Karpas-422 (cell line): ENCODE measurements around the gene KIF5A. TPM values are rescaled to one million over a fixed set of nuclear protein-coding genes. Genes with fewer than 3 reads are reported as not detected.

ENCODE experiments used
- DNase-seq: peaks from one replicate; pipeline ENCODE4 v3.0.0-alpha.2; 2015
- H2AFZ ChIP-seq: fragments of 200-600 bp; sonication (generic); 2 replicates; pipeline ENCODE4 v1.6.1; 2014; ENCODE audit warnings: antibody characterized with exemption, low read length, mixed read lengths
- H3K27ac ChIP-seq: fragments of 200-600 bp; sonication (generic); 2 replicates; pipeline ENCODE4 v1.5.1; 2014; ENCODE audit warnings: mild to moderate bottlenecking, low read length, moderate library complexity
- H3K27me3 ChIP-seq: fragments of 200-600 bp; sonication (generic); 2 replicates; pipeline ENCODE4 v1.6.1; 2014; ENCODE audit warnings: low read length, mixed read lengths
- H3K36me3 ChIP-seq: fragments of 200-600 bp; sonication (generic); 2 replicates; pipeline ENCODE4 v1.6.1; 2014; ENCODE audit warnings: low read length, mixed read lengths; ENCODE audit not compliant: insufficient read depth
- H3K4me1 ChIP-seq: fragments of 200-600 bp; sonication (generic); 2 replicates; pipeline ENCODE4 v1.6.1; 2014; ENCODE audit warnings: mild to moderate bottlenecking, low read length, mixed read lengths
- H3K4me2 ChIP-seq: fragments of 200-600 bp; sonication (generic); 2 replicates; pipeline ENCODE4 v1.6.1; 2014; ENCODE audit warnings: low read length, low read depth, mild to moderate bottlenecking; ENCODE audit not compliant: poor library complexity, severe bottlenecking
- H3K4me3 ChIP-seq: fragments of 200-600 bp; sonication (generic); 2 replicates; pipeline ENCODE4 v1.5.1; 2014; ENCODE audit warnings: mild to moderate bottlenecking, antibody characterized with exemption, low read length, mixed read lengths
- H3K79me2 ChIP-seq: fragments of 200-600 bp; sonication (generic); 2 replicates; pipeline ENCODE4 v1.6.1; 2014; ENCODE audit warnings: mild to moderate bottlenecking, low read length, mixed read lengths
- H3K9ac ChIP-seq: fragments of 200-600 bp; sonication (generic); 2 replicates; pipeline ENCODE4 v1.6.0; 2014; ENCODE audit warnings: low read length
- H3K9me2 ChIP-seq: fragments of 200-600 bp; sonication (generic), shearing (Covaris generic); replicated peaks from 2 replicates; pipeline ENCODE4 v1.6.0; 2014; ENCODE audit warnings: mild to moderate bottlenecking, low read length, moderate library complexity; ENCODE audit not compliant: insufficient read depth
- H3K9me3 ChIP-seq: fragments of 300-700, 200-600 bp; sonication (generic); 2 replicates; pipeline ENCODE4 v1.6.1; 2014; ENCODE audit warnings: low read length, mixed read lengths
- H4K20me1 ChIP-seq: fragments of 200-600 bp; sonication (generic); 2 replicates; pipeline ENCODE4 v1.6.1; 2014; ENCODE audit warnings: mild to moderate bottlenecking, antibody characterized with exemption, low read length, low read depth; ENCODE audit not compliant: insufficient read depth
- total RNA-seq: library from RNA; depleted of rRNA; stranded (reverse); fragments of >200 nt; shearing (Covaris generic); gene quantifications from 2 replicates; pipeline ENCODE4 v1.2.3, GENCODE V29; 2014; ENCODE audit warnings: low replicate concordance

Gene KIF5A
- total RNA-seq, 1 experiment from 2014 or later = 21.5 TPM

- H3K4me3 ChIP-seq = no peak overlapping the region
- no peaks in the 10 kb centered on the region; the same call in 1 of the 2 replicates for H4K20me1 ChIP-seq
- H3K9me3 ChIP-seq = no peaks in the 10 kb centered on the region
- no peak overlapping the region for H3K9ac ChIP-seq
- H3K79me2 ChIP-seq = no peaks in the 10 kb centered on the region
- H3K4me2 ChIP-seq = no peak overlapping the region
- no peaks in the 10 kb centered on the region for H3K9me2 ChIP-seq
- H3K36me3 ChIP-seq = no peaks in the 10 kb centered on the region
- H3K4me1 ChIP-seq = no peaks in the 10 kb centered on the region
- H3K27me3 ChIP-seq = no peaks in the 10 kb centered on the region
- H3K27ac ChIP-seq = no peak overlapping the region
- no peak for DNase-seq
- no peak overlapping the region for H2AFZ ChIP-seq
Observed at GRCh38 chr12:57624441-57625220, 74.8 kb downstream of the KIF5A start.

DNA sequence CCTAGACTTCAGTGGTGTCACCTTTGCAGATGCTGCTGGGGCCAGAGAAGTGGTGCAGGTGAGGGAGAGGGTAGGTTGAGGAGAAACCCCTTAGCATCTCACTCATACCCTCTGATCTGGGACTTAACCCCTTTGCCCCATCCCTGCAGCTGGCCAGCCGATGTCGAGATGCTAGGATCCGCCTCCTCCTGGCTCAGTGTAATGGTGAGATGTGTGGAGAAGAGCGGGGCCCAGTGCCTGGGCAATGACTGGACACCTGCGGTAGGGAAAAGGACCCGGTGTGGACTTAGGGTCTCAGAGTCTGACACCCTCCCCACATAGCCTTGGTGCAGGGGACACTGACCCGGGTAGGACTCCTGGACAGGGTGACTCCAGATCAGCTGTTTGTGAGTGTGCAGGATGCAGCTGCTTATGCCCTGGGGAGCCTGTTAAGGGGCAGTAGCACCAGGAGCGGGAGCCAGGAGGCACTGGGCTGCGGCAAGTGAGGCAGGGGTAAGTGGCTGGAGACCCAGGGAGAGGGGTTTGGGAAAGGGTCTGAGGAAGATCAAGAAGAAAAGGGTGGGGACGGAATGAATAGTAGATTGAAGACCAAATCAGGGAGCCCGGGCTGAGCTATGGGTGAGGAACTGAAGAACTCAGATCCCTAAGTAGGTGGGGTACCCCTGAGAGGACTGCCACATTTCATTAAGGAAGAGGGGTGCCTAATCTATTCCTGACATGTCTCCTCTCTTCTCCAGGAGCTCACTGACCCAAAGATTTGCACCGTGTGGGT is 75.6 kb downstream of the KIF5A start:
- Histone ChIP-seq H4K20me1 (no peaks in the 10 kb centered on the region; the same call in 1 of the 2 replicates), H3K36me3 (no peaks in the 10 kb centered on the region), H3K4me1 (no peaks in the 10 kb centered on the region), H3K27me3 (no peaks in the 10 kb centered on the region), H3K4me3 (no peak overlapping the region), H3K27ac (no peak overlapping the region), H3K9ac (no peak overlapping the region), H3K79me2 (no peaks in the 10 kb centered on the region), H3K4me2 (no peak overlapping the region), H3K9me3 (no peaks in the 10 kb centered on the region), H2AFZ (no peak overlapping the region), H3K9me2 (no peaks in the 10 kb centered on the region)
- no peak for DNase-seq

DNA sequence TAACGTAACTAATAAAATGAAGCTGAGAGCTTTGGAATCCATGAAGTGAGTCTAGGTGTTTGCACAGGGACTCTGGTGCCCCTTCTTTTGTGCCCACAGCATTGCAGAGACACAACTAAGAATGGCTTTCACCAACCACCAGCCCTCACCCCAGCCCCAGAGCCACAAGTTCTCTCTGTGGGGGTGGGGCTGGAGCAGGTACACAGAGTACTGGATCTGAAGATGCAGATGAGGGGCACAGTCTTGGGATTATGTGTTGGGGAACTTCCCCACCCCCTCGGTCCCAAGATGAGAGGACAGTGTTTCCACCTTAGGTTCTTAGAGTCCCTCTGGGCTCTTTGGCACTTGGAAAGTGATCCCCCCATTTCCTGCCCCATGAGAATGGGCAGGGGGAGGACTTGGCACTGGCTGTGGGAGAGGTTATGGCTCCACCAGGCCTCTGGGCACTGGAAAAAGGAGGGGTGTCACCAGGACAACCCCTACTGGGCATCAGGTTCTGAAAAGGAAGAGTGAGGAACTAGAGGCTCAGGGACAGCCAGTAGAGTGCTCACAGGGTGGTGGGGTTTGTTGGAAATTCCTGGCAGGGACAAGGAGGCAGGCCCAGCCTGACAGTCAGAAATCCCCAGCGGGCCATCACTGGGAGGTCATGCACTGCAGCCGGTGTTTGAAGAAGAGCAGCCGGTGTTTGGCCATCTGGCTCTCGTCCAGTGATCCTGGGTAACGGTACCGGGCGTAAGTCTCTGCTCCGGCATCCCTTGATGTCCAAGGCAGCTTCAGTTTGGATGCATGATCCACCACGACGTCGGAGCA is 76.5 kb downstream of the KIF5A start:
- H3K4me3 ChIP-seq = no peak overlapping the region
- H3K27me3 ChIP-seq = no peaks in the 10 kb centered on the region
- DNase-seq = no peak
- no peaks in the 10 kb centered on the region; the same call in 1 of the 2 replicates for H4K20me1 ChIP-seq
- H3K4me1 ChIP-seq = no peaks in the 10 kb centered on the region
- H3K4me2 ChIP-seq = no peak overlapping the region
- no peak overlapping the region for H2AFZ ChIP-seq
- H3K9me3 ChIP-seq = no peaks in the 10 kb centered on the region
- H3K27ac ChIP-seq = no peak overlapping the region
- no peaks in the 10 kb centered on the region for H3K9me2 ChIP-seq
- H3K9ac ChIP-seq = no peak overlapping the region
- no peaks in the 10 kb centered on the region for H3K79me2 ChIP-seq
- no peaks in the 10 kb centered on the region for H3K36me3 ChIP-seq

- Histone ChIP-seq H3K4me1 (no peaks in the 10 kb centered on the region), H3K9ac (no peak overlapping the region), H3K36me3 (no peaks in the 10 kb centered on the region), H3K27ac (no peak overlapping the region), H3K9me2 (no peaks in the 10 kb centered on the region), H3K4me2 (no peak overlapping the region), H3K27me3 (no peaks in the 10 kb centered on the region), H2AFZ (no peak overlapping the region), H3K4me3 (no peak overlapping the region), H3K9me3 (no peaks in the 10 kb centered on the region), H4K20me1 (no peaks in the 10 kb centered on the region; the same call in 1 of the 2 replicates), H3K79me2 (no peaks in the 10 kb centered on the region)
- no peak for DNase-seq
Observed at GRCh38 chr12:57626921-57627445, 77.1 kb downstream of the KIF5A start.

DNA sequence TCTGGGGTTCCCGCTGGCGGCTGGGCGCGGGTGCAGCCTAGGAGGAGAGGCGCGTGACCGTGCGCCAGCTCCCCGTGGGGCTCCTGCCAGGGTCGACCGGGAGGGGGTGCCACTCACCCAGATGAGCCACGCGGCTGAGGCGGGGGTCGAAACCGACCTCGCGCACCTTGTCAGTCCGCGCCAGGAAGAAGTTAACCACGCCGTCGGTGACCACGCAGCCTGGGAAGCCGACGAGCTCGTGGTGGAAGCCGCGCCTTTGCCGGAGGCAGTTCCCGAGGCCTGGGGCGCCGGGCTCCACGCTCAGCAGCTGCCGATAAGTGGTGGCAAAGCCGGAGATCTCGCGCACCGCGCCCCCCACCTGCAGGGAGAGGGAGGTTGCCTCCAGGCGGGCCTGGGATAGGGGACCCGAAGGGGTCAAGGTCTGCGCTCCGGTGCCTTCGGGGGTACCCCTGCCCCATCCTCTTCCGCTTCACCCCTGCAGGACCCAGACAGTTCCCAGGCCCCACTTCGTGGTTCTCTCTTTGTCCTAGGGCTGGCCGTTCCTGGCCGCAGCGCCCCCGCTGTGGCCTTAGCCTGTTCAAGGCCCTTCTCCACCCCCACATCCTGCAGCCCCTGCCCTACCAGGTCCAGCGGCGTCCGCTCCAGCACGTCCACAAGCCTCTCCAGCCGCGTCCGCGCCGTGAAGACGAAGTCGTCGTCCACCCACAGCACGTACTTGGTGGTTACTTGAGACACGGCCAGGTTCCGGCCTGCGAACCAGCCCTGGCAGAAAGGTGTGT is 77.8 kb downstream of the KIF5A start:
- Histone ChIP-seq H3K9me3 (no peaks in the 10 kb centered on the region), H3K9ac (no peak overlapping the region), H3K27ac (no peak overlapping the region), H4K20me1 (no peaks in the 10 kb centered on the region; the same call in 1 of the 2 replicates), H3K27me3 (no peaks in the 10 kb centered on the region), H3K9me2 (no peaks in the 10 kb centered on the region), H3K4me1 (peaks cover 3% of the 10 kb centered on the region), H3K4me2 (no peak overlapping the region), H3K4me3 (no peak overlapping the region), H3K79me2 (no peaks in the 10 kb centered on the region), H3K36me3 (no peaks in the 10 kb centered on the region), H2AFZ (no peak overlapping the region)
- DNase-seq = no peak

DNA sequence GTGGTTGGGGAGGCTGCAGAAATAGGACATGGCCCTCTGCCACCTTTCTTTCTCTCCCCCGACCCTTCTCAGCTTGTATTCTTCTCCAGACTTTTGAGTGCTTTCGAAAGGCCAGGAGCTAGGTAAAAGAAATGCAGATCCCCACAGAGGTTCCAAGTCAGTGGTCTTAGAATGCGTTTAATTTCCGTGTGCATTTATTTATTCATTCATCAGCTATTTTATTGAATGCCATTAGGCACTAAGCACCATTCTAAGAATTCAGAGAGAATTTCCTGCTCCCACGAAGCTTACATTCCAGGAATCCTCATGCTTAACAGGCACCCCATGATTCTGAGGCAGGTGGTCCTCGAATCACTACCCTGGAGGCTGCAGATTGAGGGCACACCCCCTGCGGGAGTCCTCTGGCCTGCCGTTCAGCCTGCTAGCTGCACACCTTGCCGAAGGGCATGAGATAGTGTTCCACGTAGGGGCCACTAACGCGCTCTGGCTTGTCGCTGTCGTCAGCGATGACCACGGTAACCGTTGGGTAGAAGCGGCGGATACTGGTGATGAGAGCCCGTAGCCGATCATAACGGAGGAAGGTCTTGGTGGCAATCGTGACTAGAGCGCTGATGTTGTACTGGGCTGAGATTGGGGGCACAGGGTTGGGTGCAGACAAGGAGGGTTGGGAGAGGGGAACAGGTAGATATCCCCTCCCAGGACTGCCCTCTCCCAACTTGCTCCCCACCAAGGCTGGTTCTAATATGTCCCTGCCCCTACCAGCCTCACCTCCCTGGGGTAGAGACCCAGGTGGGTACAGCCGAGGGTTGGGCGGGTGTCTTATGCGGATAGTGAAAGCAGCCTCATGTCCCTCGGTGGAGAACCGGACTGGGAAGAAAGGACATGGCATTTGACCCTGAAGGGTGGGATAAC is 78.7 kb downstream of the KIF5A start:
- Histone ChIP-seq H3K4me3 (no peak overlapping the region), H3K36me3 (no peaks in the 10 kb centered on the region), H3K9me2 (no peaks in the 10 kb centered on the region), H4K20me1 (no peaks in the 10 kb centered on the region; the same call in 1 of the 2 replicates), H2AFZ (no peak overlapping the region), H3K9ac (no peak overlapping the region), H3K4me1 (peaks cover 12% of the 10 kb centered on the region), H3K9me3 (no peaks in the 10 kb centered on the region), H3K4me2 (no peak overlapping the region), H3K79me2 (no peaks in the 10 kb centered on the region), H3K27ac (no peak overlapping the region), H3K27me3 (no peaks in the 10 kb centered on the region)
- no peak for DNase-seq

DNA sequence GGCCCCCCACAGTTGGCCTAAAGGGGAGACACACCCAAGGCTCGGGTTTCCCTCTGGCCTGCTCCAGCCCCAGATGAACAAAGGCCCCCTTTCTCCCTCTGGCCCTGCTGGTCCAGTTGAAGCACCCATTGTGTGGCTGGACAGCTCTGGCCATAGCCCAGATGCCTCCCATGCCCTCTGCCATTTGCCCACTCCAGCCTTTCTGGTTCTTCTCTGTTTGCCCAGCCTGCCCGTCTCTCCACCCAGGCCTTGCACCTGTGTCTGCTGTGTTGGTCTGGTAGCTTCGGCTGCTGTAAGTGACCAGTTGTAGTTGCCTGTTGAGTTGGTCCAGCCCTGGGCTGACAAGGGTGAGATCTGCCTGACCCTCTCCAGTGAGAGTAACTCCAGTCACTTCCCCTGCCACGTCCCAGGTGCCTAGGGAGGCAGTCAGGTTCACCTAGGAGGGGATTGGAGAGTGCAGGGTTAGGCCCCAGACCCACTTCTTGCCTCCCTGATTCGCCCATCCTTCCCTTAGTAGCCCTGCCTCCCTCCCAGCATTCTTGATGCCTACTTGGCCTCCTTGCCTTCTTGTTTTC is 80.1 kb downstream of the KIF5A start:
- H3K27ac ChIP-seq = no peak overlapping the region
- H3K9ac ChIP-seq = no peak overlapping the region
- H4K20me1 ChIP-seq = no peaks in the 10 kb centered on the region; the same call in 1 of the 2 replicates
- no peaks in the 10 kb centered on the region for H3K9me3 ChIP-seq
- no peaks in the 10 kb centered on the region for H3K79me2 ChIP-seq
- no peaks in the 10 kb centered on the region for H3K36me3 ChIP-seq
- no peak overlapping the region for H3K4me3 ChIP-seq
- H2AFZ ChIP-seq = no peak overlapping the region
- no peaks in the 10 kb centered on the region for H3K27me3 ChIP-seq
- H3K4me2 ChIP-seq = no peak overlapping the region
- peaks cover 13% of the 10 kb centered on the region for H3K4me1 ChIP-seq
- no peaks in the 10 kb centered on the region for H3K9me2 ChIP-seq
- DNase-seq = no peak
